Skeletal muscle cell (primary cell): ENCODE data around the gene PARP3.

Source experiments
- DNase-seq: peaks from one replicate; pipeline ENCODE4 v3.0.0-alpha.2; 2010; ENCODE audit warnings: low read depth
- H3K4me3 ChIP-seq: 2 replicates; pipeline ENCODE4 v1.5.1; 2011; ENCODE audit warnings: low read depth, mild to moderate bottlenecking, control low read depth, low read length, moderate library complexity

PARP3 gene

DNA sequence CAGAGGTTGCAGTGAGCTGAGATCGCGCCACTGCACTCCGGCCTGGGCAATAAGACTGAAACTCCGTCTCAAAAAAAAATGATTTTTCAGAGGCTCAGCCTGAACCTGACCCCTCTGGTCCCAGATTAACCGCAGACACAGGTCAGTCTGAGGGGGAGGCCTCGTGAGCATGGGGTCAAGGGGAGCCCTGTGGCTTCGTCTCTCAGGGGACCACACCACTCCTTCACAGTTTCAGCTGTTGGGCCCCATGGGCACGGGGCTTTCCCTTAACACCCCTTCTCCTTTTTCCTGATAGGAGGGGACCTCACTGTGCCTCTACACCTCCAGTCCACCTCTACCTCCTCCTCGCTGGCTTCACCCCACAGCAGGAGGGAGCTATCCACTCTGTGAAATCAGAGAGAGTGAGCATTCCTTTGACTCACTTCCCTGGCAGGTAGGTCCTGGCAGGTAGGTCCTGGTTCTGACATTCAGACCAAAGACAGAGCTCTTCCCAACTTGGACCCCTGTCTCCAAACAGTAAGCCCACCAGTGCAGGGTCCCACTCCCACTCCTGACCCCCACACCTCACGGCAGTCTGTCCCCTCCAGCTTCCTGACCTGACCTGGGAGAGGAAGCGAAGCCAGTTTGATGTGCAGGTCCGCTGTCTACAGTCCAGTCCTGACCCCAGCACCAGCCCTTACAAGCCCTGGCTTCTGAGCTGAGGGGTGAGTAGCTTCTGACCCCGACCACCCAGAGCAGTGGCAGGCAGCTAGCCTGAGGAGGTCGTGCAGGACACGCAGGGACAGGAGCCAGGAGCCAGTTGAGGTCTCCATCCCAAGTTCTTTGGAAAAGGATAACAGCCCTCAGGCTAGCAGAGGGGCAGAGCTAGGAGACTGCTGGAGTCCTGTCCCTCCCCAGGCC, 9.4 kb upstream of the PARP3 start:
- no peak for DNase-seq

DNA sequence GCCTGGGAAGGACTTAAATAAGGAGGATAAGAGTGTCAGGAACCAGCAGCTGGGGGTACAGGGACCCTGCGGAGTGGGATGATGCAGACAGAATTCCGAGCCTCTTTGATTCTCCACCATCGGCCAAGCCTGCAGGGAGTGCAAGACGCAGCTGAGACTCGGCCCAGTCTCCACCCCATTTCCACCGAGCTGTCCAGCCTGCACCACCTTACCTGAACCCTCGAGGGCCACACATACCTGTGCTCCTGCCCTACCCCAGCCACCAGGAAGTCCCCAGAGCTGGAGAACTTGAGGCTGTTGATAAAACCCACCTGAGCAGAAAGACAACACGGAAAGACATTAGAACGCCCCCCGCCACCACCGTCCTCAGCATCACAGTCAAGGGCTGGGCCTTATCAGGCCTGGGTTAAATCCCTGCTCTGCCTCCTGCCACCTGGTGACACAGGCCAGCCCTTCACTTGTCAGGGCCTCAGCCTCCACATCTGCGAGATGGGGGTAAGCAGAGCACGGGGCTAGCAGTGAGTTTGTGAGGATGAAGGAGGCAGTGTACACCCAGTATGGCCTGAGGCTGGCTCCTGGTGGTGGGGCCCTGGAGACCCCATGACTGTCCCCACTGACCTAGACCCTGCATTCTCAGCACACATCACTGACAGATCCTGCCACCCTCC, 8.6 kb upstream of the PARP3 start:
- H3K4me3 ChIP-seq, result no peak overlapping the region
- no peak for DNase-seq

More for the DNA sequence above, 9.4 kb upstream of the PARP3 start:
- H3K4me3 ChIP-seq, result no peak overlapping the region

DNA sequence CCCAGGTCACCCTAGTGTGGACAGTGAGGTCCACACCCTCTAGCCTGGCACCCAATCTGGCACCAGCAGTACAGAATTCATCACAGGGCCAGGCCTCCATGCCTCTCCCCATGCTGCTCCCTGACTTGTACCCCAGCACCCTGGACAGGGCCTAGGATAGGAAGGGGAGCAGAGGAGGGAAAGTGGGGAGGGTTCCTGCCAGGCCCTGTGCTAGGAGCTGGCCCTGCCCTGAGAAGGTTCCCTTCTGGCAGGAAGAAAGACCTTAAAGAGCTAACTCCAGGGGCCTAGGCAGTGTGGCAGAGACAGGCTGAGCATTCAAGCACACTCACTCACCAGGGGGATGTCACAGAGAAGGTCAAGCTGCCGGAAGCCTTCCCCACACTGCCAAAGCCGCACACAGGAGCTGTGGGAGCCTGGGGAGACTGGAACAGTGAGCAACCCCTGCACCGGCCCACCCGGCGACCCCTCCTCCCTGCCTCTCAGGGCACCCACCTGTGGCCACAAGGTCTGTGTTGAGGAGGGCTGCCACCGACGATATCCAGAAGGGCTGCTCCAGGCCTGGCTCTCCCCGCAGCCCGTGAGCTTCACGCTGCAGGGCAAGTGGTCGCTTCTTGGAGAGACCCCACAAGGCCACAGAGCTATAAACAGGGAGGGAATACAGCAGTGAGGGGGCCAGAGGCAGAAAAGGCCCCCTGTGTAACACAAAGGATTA, 7.9 kb upstream of the PARP3 start:
- no peak for DNase-seq
- H3K4me3 ChIP-seq, result no peak overlapping the region

DNA sequence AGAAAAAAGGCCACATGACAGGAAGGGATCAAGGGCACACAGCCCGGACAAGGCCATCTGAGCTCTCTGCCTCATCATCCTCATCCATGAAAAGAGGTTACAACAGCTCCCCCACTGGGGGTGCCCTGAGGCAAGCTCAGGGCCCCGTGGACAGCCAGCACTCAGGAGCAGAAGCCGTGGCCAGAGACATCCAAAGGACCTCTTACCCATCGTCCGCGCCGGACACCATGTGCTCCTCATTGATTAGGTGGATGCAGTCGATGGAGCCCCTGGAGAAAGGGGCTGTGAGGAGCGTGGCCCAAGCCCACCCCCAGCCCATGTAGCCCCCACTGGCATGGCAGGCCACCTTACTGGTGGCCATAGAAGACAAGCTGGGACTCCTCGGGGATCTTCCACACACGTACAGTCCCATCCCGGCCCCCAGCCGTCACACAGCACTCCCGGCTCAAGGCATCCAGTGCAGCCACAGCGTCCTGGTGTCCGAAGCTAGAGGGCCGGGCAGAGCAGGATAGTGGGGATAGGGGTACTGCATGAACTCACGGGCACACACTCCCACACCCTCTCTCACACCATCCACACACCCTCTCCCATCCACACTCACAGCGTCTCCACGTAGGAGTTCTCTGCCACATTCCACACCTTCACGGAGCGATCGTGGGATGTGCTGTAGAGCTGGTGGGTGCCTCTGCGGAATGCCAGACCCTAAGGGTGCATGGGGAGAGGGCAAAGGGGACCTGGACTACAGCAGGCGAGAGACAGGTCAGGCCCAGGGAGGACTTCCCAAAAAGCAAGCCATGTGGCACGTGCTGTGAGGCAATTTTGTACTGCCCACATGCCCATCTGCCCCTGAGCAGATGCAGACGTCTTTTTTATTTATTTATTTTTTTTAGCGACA, 6.9 kb upstream of the PARP3 start:
- H3K4me3 ChIP-seq, result no peak overlapping the region
- no peak for DNase-seq

DNA sequence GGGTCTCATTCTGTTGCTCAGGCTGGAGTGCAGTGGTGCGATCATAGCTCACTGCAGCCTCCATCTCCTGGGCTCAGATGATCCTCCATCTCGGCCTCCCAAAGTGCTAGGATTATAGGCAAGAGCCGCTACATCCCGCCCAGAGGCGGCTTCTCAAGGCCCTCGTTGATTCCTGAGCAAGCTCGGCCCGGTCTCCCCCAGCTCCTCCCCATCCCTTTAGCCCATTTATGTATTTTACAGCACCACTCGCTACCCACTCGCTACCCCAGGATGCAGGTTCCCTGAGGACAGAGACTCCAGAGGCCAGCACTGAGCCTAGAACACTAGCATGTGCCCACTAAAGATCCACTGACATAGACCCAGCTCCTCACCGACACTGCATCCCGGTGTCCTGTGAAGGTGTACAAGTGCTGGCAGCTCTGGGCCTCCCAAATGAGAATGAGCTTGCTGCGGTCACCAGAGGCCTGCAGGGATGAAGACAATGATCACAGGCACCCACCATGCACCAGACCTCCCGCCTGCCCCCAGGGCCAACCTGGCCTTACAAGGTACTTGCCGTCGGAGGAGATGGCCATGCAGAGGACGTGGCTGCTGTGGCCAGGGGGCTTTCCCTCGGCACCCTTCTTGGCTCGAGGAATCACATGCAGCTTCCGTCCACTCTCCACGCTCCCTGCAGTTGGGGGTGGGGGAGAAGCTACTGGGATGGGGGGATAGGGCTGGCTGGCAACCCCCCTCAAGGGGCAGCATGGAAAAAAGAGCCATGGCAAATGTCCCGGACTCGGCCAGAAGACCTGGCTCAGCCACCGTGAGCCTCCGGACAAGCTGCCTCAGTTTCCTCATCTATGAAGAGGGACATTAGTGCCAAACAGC, 6.0 kb upstream of the PARP3 start:
- DNase-seq, result no peak
- no peak overlapping the region for H3K4me3 ChIP-seq

DNA sequence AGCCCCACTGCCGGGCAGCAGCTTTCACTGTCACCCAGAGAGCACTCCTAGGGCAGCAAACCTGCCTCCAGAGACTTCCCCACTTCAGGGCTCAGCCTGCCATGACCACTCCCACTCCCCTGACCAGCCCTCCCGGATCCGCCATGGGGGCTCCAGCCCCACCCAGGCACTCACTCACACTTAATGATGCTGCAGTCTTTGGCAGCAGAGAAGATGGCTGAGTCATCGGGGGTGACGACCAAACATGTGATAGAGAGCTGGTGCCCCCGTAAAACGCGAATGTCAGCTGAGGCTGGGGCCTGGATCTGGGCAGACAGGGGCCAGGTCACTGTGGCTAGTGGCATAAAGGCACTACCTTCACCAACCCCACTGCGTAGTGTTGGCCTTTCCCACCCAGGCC, 5.1 kb upstream of the PARP3 start:
- DNase-seq, result no peak
- no peak overlapping the region for H3K4me3 ChIP-seq

DNA sequence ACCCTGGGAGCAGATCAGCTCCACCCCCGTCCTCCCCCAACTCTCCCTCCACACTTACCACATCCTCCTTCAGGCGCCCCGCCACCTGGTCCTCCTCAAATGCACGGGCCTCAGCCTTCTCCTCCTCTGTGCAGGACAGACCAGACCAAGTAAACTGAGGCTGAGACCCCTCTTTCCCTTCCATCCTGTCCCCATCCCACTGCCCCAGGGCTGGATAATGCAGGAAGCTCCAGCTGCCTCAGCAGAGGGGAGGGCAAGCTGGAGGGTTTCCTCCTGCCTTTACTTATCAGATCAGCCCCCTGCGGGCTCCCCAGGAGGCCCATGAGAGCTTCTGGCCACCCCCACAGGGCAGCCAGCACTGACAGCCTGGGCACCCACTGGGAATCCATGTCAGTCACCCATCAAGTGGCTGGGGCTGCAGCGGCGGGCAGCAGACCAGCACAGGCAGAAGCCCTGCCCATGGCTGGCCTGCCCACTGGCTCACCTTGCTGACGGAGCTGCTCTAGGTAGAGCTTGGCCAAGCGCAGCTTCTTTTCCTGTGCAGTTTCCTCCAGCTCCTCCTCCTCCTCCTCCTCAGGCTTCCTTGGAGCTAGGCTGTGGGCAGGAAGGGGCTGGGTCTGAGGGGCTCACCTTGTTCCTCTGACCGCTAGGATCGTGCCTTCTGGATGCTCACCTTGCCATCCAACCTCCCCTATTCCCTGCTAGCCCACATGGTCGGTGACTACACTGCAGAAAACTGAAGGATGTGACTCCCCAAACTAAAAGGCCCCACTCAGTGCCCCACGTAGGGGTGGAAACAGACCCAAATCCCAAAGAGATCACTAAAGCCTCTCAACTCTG, 4.3 kb upstream of the PARP3 start:
- H3K4me3 ChIP-seq, result no peak overlapping the region
- DNase-seq, result no peak

DNA sequence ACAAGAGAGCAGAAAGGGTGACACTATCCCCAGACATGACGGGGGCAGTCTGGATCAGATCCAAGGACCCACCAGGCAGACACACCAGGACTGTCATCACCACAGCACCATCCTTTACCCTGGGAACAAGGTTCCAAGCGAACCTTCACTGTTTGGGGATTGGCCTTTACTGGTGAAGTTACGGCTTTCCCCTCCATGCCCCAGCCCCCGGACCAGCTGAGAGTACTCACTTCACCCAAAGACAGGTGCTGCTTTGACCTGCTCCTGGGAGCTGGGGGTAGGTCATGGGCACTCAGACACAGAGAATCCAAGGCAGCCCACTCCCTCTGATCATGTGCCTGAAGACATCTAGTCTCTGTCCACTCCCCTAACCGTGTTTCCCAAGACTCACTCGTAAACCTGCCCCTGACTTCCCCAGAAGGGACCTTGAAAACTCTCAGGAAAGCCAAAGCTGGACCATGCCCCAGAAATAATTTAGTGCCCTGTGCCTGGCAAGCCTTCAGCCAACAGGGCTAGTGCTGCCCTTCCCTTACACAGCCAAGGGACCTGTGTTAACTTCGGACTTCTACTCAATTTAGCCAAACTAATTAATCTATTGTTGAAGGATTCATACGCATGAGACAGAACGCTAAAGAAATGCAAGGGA, 3.3 kb upstream of the PARP3 start:
- no peak overlapping the region for H3K4me3 ChIP-seq
- DNase-seq, result no peak

DNA sequence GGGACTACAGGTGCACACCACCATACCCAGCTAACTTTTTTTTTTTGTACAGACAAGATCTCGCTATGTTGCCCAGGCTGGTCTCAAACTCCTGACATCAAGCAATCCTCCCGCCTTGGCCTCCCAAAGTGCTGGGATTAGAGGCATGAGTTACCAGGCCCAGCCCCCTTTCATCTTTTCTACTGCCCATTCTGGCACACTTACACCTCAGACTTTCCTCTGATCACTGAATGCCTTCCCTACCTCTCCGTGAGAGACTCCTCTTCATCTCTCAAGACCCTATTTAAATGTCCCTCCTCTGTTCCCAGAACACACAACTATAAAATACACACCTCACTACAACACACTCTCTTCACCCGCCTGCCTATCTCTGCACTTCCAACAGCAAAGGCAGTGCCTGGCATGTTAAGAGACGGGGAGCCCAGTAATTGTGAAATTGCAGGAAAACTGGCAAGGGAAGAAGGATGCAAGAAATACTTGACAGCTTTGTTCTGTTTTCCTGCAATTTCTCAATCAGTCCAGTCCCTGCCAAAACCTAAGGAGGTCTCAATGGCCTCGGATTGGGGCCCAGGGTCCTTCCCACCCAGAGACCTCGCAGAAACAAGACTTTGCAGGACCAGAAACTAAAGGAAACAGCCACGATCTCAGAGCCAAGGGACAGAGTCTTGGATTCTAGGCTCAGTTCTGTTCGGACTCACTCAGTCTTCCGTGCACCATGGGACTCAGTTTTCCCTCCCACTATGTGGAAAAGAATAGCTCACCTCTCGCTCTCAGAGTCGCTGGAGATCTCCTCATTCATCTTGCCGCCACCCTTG, 1.3 kb upstream of the PARP3 start:
- DNase-seq, result no peak
- H3K4me3 ChIP-seq, result peak overlapping the region; percentile 97

DNA sequence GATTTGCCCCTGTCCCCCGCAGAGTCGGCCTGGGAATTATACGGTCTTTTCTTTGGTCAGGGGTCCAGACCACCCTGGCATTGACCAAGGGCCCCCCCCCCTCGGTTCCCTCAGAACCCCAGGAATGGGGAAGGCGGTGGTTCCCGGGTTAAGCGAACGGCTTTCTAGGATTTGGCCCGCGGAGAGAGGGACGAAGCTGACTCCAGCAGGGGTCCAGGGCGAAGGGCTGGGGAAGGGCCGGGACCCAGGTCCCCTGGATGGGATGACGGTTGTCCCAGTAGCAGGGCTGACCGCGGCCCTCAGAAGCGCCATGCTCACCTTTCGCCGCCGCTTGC, 733 bp upstream of the PARP3 start:
- peak overlapping the region; percentile 97 for H3K4me3 ChIP-seq
- no peak for DNase-seq

DNA sequence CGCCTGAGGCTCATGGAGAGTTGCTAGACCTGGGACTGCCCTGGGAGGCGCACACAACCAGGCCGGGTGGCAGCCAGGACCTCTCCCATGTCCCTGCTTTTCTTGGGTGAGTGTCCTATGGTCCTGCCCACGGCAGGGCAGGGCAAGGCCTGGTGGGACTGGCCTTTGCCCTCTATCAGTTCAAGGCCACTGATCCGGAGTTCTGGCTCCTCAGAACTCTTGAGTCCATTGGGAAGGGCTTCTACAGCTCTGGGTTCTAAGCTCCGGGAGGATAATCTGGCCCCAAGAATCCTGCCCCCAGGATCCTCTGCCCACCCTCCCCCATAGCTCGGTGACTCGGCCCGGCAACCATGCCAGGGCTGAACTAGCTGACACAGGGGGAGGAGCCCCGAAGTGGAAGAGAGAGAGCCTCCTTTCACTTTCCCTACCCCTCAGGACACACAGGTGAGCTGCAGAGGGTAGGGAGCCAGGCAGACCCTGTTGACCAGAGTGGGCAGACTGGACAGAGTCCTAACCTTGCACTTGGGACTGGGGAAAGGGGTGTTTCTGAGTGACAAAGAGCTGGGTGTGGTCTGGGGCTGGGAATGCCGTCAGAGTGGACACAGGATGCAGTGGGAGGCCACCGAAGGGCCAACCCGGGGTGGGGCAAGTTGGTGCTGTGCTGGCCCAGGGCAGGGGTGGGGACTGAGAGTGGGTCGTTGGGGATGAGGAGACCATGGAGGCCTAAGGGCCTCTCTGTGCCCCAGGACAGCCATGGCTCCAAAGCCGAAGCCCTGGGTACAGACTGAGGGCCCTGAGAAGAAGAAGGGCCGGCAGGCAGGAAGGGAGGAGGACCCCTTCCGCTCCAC, 664 bp downstream of the PARP3 start:
- DNase-seq, result no peak
- peak overlapping the region; percentile 45 for H3K4me3 ChIP-seq

DNA sequence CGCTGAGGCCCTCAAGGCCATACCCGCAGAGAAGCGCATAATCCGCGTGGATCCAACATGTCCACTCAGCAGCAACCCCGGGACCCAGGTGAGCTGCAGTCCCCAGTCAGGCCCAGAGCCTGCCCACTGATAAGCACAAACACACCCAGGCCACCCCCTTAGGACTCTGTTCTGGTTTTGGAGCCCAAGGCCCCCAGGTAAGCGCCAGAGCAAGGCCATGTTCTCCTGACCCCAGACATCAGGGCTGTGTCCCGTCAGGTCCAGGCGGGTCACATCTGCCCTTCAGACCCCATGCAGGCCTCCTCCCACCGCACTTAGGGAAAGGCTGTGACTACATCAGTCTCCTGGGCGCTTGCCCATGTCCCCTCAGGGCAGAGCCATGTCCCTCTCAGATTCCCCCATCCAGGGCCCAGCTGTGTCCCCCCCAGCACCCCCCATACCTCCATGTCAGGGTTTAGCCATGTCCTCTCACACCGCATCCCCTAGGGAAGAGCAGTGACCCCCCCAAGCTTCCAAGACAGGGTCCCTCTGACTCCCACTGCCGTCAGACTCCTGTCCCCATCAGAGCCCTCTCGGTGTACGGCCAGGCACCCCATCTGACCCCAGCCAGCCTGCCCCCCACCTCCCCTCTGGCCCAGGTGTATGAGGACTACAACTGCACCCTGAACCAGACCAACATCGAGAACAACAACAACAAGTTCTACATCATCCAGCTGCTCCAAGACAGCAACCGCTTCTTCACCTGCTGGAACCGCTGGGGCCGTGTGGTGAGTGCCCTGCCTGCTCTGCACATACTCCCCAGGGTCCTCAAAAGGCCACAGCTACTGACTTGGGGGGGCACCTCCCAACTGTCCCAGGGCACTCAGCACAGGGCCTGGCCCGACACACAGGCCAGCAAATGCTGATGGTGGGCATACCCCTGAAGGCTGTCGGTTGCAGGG, 1.6 kb downstream of the PARP3 start:
- no peak for DNase-seq
- no peak overlapping the region for H3K4me3 ChIP-seq

DNA sequence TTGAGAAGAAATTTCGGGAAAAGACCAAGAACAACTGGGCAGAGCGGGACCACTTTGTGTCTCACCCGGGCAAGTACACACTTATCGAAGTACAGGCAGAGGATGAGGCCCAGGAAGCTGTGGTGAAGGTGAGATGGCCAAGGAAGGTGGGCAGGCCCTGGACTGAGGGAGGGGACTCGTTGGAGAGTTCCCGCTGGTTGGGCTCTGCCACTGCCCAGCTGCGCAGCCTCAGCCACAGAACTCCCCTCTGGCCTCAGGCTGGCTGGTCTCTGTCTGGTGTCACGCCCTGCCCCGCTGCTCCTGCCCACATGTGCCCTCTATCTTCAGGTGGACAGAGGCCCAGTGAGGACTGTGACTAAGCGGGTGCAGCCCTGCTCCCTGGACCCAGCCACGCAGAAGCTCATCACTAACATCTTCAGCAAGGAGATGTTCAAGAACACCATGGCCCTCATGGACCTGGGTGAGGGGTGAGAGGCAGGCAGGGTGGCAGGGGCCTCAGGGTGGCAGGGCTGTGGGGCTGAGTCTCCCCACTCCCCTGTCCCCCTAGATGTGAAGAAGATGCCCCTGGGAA, 2.4 kb downstream of the PARP3 start:
- H3K4me3 ChIP-seq, result no peak overlapping the region
- DNase-seq, result no peak
